DMS53 treated with DMSO at 0.1 percent for 48 hours (cell line): ENCODE measurements around the gene PLA2G4A.

Source experiments
- DNase-seq: peaks from one replicate; lab custom pipeline; 2025; ENCODE audit not compliant: unreplicated experiment; lab: John Stamatoyannopoulos, UW

PLA2G4A gene

DNA sequence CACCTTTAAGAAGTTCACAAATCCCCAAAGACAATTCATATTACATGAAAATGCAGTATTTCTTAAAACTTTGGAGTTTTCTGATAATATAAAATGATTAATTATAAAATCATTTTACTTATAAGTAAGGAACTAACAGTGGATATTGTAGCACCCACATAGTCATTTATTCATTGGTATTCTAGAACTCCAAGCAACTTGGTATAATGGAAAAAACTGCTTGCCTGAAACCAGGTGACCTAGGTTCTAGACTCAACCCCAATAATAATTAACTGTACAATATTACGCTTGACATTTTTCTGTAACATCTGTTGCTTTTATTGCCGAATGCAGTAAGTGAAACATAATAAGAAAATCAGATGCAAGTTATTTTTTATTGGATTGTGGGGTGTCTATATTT lies 2.4 kb downstream of the PLA2G4A start:
- no peak for DNase-seq

- no peak for DNase-seq
These were observed 5.7 kb downstream of the PLA2G4A start for GRCh38 chr1:186834399-186834958.

- no peak for DNase-seq
These were observed 6.7 kb downstream of the PLA2G4A start for GRCh38 chr1:186835448-186835847.

GRCh38 chr1:186837806-186838205 lies 9.1 kb downstream of the PLA2G4A start:
- no peak for DNase-seq

- DNase-seq: peak; percentile 16
These were observed 9.8 kb downstream of the PLA2G4A start for GRCh38 chr1:186838380-186839040.

GRCh38 chr1:186839041-186839400 lies 10.3 kb downstream of the PLA2G4A start:
- DNase-seq: no peak

- no peak for DNase-seq
These were observed 12.8 kb downstream of the PLA2G4A start for GRCh38 chr1:186841599-186841998.

DNA sequence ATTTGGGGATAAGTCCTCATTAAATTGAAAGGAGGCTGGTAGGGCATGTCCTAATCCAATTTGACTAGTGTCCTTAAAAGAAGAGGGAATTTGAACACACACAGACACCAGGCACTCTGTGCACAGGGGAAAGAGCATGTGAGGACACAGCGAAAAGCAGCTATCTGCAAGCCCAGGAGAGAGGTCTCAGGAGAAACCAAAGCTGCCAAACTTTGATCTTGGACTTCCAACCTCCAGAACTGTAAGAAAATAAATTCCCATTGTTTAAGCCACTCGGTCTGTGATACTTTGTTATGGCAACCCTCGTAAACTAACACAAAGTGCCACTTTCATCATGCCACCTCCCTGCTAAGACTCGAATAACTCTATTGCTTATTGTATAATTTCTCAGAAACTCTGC lies 13.8 kb downstream of the PLA2G4A start:
- no peak for DNase-seq

DNA sequence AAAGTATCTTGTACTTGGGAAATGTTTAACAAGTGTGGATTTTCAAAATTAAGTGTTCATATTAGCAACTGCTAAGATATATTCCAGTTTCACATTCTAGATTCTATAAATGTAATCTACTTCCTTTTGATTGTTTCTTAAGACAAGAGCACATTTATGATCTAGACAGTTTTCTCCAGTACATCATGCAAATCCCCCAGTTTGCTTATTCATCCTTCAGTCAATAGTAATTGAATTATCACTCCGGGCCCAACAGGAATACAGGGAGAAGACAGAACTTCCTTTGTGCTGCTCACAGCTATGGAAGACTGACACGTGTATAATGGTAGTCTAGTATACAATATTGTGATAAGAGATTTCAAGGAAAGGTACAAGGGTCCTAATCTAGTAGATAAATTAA lies 14.5 kb downstream of the PLA2G4A start:
- no peak for DNase-seq

GRCh38 chr1:186843931-186844330 lies 15.2 kb downstream of the PLA2G4A start:
- DNase-seq: no peak

GRCh38 chr1:186845576-186846210 lies 16.9 kb downstream of the PLA2G4A start:
- DNase-seq: no peak

- DNase-seq: peak; percentile 64
These were observed 19.9 kb downstream of the PLA2G4A start for GRCh38 chr1:186848509-186849130.

DNA sequence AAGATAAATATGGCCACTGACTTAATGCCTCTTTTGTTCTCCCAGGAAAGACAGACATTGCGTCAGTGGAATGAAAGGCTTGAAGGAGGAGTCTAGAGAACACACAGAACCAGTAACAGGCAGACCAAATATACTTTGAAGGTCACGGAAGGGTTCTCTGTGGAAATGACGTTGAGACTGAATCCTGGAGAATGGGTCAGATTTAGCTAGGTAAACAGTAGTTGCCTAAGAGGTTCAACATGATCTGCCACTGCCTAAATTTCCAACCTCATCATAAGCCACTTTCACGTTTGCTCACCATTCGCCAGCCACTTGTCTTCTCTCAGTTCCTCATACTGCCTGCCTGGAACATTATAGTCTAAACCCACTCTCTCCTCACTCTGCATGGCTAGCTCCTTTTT lies 20.5 kb downstream of the PLA2G4A start:
- DNase-seq: peak; percentile 80

DNA sequence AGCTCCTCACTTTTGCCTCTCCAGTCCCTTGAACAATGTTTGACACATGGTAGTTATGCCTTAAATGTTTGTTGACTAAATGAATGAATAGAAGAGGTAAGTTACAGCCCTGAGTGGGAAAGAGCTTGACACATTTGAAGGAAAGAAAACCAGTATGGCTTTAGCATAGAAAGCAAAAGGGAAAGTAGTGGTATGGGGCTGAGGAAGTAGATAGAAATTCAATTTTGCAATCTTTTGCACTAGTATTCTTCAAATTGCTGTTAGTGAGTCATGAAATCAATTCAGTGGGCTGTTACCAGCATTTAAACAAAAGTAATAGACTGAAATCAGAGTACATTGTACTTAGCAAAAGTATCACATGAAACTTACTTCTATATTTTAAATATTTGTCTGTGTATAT lies 21.1 kb downstream of the PLA2G4A start:
- DNase-seq: no peak

DNA sequence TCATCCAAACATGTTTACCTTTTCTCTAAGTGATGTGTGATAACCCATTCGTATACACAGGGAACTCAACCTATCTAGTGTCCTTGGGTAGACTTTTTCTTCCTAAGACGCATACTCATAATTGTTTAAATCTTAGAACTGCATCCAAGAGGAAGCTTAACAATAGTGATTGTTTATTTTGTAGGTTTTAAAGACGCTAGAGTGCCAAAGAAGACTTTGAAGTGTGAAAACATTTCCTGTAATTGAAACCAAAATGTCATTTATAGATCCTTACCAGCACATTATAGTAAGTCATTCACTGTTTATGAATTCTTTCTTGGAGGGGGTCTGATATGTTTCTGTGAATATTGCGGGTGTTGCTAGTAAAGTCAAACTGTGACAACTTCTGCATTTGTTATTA lies 25.4 kb downstream of the PLA2G4A start:
- no peak for DNase-seq

- no peak for DNase-seq
These were observed 30.2 kb downstream of the PLA2G4A start for GRCh38 chr1:186858923-186859322.

- DNase-seq: no peak
These were observed 31.2 kb downstream of the PLA2G4A start for GRCh38 chr1:186859995-186860394.

DNA sequence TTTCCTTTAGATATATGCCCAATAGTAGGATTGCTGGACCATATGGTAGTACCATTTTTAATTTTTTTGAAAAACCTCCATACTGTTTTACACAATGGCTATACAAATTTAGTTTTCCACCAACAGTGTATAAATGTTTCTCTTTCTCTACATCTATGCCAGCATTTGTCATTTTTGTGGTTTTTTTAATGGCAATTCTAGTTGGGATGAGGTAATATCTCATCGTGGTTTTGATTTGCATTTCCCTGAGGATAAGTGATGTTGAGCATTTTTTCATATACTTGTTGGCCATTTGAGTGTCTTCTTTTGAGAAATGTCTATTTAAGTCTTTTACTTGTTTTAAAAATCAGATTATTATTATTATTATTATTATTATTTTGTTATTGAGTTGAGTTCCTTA lies 35.5 kb downstream of the PLA2G4A start:
- no peak for DNase-seq

GRCh38 chr1:186865253-186865652 lies 36.5 kb downstream of the PLA2G4A start:
- DNase-seq: no peak

- no peak for DNase-seq
These were observed 37.1 kb downstream of the PLA2G4A start for GRCh38 chr1:186865857-186866256.

- DNase-seq: no peak
These were observed 40.9 kb downstream of the PLA2G4A start for GRCh38 chr1:186869526-186870228.

GRCh38 chr1:186871784-186872183 lies 43.0 kb downstream of the PLA2G4A start:
- DNase-seq: no peak
